ENCODE measurements around the gene SPIB. TPM values are rescaled to one million over a fixed set of nuclear protein-coding genes. Genes with fewer than 3 reads are reported as not detected.

Gene SPIB
- polyA plus RNA-seq, 1 donor (not counting 4 experiments of a cell fraction or from before 2014, with no cell fraction given), result not detected

DNA sequence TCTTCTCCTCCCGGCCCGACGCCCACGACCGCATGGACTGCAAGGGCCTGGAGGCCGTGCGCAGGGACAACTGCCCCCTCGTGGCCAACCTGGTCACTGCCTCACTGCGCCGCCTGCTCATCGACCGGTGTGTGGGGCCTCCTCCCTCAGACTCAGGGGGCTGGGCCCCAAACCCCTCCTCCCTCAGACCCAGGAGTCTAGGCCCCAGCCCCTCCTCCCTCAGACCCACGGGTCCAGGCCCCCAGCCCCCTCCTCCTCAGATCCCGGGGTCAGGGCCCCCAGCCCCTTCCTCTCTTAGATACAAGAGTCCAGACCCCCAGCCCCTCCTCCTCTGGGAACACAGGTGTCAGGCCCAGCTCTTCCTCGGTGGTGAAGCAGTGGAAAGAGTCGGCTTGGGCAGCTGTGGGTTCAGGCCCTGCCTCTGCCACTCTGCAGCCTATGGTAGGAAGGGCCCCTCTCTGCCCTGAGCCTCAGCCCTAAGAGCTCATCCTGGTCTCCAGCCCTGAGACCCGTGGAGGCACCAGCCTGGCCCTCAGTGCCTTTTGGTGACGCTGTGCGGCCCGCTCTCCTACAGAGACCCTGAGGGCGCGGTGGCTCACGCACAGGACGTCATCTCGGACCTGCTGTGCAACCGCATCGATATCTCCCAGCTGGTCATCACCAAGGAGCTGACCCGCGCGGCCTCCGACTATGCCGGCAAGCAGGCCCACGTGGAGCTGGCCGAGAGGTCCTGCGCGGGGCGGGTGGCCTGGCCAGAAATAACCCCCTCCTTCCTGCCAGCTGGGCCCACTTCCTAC lies 3.7 kb upstream of the SPIB start:
- dilution Hi-C loops (cut with MboI; ENCODE audit: extremely low pct_ligation_motif_present, low sequenced_read_pairs), result no loop called here
- DNase-seq (ENCODE audit: low read depth, low spot score), result no peak
- Histone ChIP-seq H3K27me3 (ENCODE audit: control insufficient read depth, extremely low read depth, insufficient read depth, low read length) (peaks cover 18% of the 10 kb centered on the region), H3K4me1 (ENCODE audit: control insufficient read depth, extremely low read depth, insufficient read depth, low read length) (no peaks in the 10 kb centered on the region), H3K79me2 (ENCODE audit: control insufficient read depth, insufficient read depth, low read length) (no peaks in the 10 kb centered on the region), H3K9me1 (ENCODE audit: control insufficient read depth, extremely low read depth, insufficient read depth, low read length) (no peaks in the 10 kb centered on the region), H2AFZ (ENCODE audit: control insufficient read depth, low read length) (no peak overlapping the region), H3K4me2 (ENCODE audit: control insufficient read depth, extremely low read depth, insufficient read depth, low read depth, low read length) (no peak overlapping the region), H3K9me3 (ENCODE audit: control insufficient read depth, low read depth, low read length) (no peaks in the 10 kb centered on the region), H3K36me3 (ENCODE audit: control insufficient read depth in 2 of 2, extremely low read depth in 1 of 2, insufficient read depth in 2 of 2, low read length in 2 of 2) (peaks cover 2 to 6% of the 10 kb centered on the region in 2 experiments), H4K20me1 (ENCODE audit: control insufficient read depth, extremely low read depth, insufficient read depth, low read length) (no peaks in the 10 kb centered on the region), H3K4me3 (ENCODE audit: control insufficient read depth in 2 of 3, extremely low read depth in 1 of 3, insufficient read depth in 2 of 3, low read depth in 1 of 3, low read length in 3 of 3) (no peak overlapping the region), H3K27ac (ENCODE audit: control insufficient read depth, insufficient read depth, low read length) (no peak overlapping the region), H3K9ac (ENCODE audit: control insufficient read depth, extremely low read depth, insufficient read depth, low read length) (no peak overlapping the region)
- FAIRE-seq, result no peak
- no peak for TF ChIP-seq EZH2 (IDR thresholded peaks at IDR 0.05; ENCODE audit: low read length)
- TF ChIP-seq, protein P1, sequence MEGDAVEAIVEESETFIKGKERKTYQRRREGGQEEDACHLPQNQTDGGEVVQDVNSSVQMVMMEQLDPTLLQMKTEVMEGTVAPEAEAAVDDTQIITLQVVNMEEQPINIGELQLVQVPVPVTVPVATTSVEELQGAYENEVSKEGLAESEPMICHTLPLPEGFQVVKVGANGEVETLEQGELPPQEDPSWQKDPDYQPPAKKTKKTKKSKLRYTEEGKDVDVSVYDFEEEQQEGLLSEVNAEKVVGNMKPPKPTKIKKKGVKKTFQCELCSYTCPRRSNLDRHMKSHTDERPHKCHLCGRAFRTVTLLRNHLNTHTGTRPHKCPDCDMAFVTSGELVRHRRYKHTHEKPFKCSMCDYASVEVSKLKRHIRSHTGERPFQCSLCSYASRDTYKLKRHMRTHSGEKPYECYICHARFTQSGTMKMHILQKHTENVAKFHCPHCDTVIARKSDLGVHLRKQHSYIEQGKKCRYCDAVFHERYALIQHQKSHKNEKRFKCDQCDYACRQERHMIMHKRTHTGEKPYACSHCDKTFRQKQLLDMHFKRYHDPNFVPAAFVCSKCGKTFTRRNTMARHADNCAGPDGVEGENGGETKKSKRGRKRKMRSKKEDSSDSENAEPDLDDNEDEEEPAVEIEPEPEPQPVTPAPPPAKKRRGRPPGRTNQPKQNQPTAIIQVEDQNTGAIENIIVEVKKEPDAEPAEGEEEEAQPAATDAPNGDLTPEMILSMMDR (optimal IDR thresholded peaks at IDR 0.05 in 1 of 3, IDR thresholded peaks at IDR 0.05 in 1 of 3, conservative IDR thresholded peaks at IDR 0.05 in 1 of 3; ENCODE audit: extremely low read depth in 1 of 3, insufficient read depth in 2 of 3, low read length in 3 of 3), result peak; percentile 58 to 91 (median 84)

DNA sequence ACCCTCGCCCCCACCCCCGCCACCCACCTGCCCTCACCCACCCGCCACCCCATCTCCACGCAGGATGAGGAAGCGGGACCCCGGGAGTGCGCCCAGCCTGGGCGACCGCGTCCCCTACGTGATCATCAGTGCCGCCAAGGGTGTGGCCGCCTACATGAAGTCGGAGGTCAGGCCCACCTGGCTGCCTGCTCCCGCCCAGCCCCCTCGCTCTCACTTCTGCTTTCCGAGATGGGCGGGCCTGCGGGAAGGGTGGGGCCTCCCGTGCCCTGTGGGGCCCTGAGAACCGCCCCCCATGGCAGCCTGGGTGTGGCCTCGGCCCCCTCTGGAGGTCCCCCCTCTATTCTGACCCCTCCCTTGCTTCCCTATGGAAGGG lies 3.1 kb upstream of the SPIB start:
- TF ChIP-seq, protein P1 (optimal IDR thresholded peaks at IDR 0.05 in 1 of 3, IDR thresholded peaks at IDR 0.05 in 1 of 3, conservative IDR thresholded peaks at IDR 0.05 in 1 of 3; ENCODE audit: extremely low read depth in 1 of 3, insufficient read depth in 2 of 3, low read length in 3 of 3), result no peak
- no peak for TF ChIP-seq EZH2 (IDR thresholded peaks at IDR 0.05; ENCODE audit: low read length)
- H3K36me3 ChIP-seq (ENCODE audit: control insufficient read depth in 2 of 2, extremely low read depth in 1 of 2, insufficient read depth in 2 of 2, low read length in 2 of 2), result peaks cover 1 to 6% of the 10 kb centered on the region in 2 experiments
- H2AFZ ChIP-seq (ENCODE audit: control insufficient read depth, low read length), result no peak overlapping the region
- no peaks in the 10 kb centered on the region for H3K9me1 ChIP-seq (ENCODE audit: control insufficient read depth, extremely low read depth, insufficient read depth, low read length)
- no peak for DNase-seq (ENCODE audit: low read depth, low spot score)
- dilution Hi-C loops (cut with MboI; ENCODE audit: extremely low pct_ligation_motif_present, low sequenced_read_pairs), result no loop called here
- no peak overlapping the region for H3K4me3 ChIP-seq (ENCODE audit: control insufficient read depth in 2 of 3, extremely low read depth in 1 of 3, insufficient read depth in 2 of 3, low read depth in 1 of 3, low read length in 3 of 3)
- H4K20me1 ChIP-seq (ENCODE audit: control insufficient read depth, extremely low read depth, insufficient read depth, low read length), result no peaks in the 10 kb centered on the region
- H3K4me2 ChIP-seq (ENCODE audit: control insufficient read depth, extremely low read depth, insufficient read depth, low read depth, low read length), result no peak overlapping the region
- H3K27ac ChIP-seq (ENCODE audit: control insufficient read depth, insufficient read depth, low read length), result no peak overlapping the region
- no peak for FAIRE-seq
- no peaks in the 10 kb centered on the region for H3K79me2 ChIP-seq (ENCODE audit: control insufficient read depth, insufficient read depth, low read length)
- H3K9me3 ChIP-seq (ENCODE audit: control insufficient read depth, low read depth, low read length), result no peaks in the 10 kb centered on the region
- peaks cover 18% of the 10 kb centered on the region for H3K27me3 ChIP-seq (ENCODE audit: control insufficient read depth, extremely low read depth, insufficient read depth, low read length)
- no peak overlapping the region for H3K9ac ChIP-seq (ENCODE audit: control insufficient read depth, extremely low read depth, insufficient read depth, low read length)
- H3K4me1 ChIP-seq (ENCODE audit: control insufficient read depth, extremely low read depth, insufficient read depth, low read length), result no peaks in the 10 kb centered on the region
